Heart left ventricle (tissue), 16 donors: ENCODE results near the gene ANKRD11. TPM values are rescaled to one million over a fixed set of nuclear protein-coding genes. Genes with fewer than 3 reads are reported as not detected.

Source experiments
- ATAC-seq, 4 donors: fragments of 200-7000 bp; cut with Tn5 transposase; one replicate each; pipeline ENCODE4 v1.9.1; 2020 to 2022; ENCODE audit warnings: moderate library complexity in 4 of 4, mild to moderate bottlenecking in 3 of 4, moderate number of reproducible peaks in 1 of 4
- DNase-seq, 5 donors: peaks; one replicate each; pipeline ENCODE4 v3.0.0-alpha.2; 2020
- H3K27ac ChIP-seq, 12 donors: fragments of 200-600 bp; sonication (generic) in 4 of 12; one replicate each; pipeline versions ENCODE4 v1.5.0 to v1.8.0; 2016 to 2022; ENCODE audit warnings: mild to moderate bottlenecking in 2 of 12
- H3K27me3 ChIP-seq, 9 donors: fragments of 200-600 bp; sonication (generic) in 2 of 9; one replicate each; pipeline versions ENCODE4 v1.5.1 to v1.8.0; 2016 to 2022; ENCODE audit warnings: mild to moderate bottlenecking in 3 of 9
- H3K36me3 ChIP-seq, 9 donors: fragments of 200-600 bp; sonication (generic) in 2 of 9; one replicate each; pipeline versions ENCODE4 v1.5.0 to v1.8.0; 2018 to 2022; ENCODE audit warnings: mild to moderate bottlenecking in 2 of 9
- H3K4me1 ChIP-seq, 12 donors: fragments of 200-600 bp; sonication (generic) in 4 of 12; one replicate each; pipeline versions ENCODE4 v1.5.0 to v1.8.0; 2016 to 2022; ENCODE audit warnings: mild to moderate bottlenecking in 3 of 12
- H3K4me3 ChIP-seq, 12 donors: fragments of 200-600 bp; sonication (generic) in 4 of 12; one replicate each; pipeline versions ENCODE4 v1.5.0 to v1.8.0; 2017 to 2022; ENCODE audit warnings: mild to moderate bottlenecking in 9 of 12, moderate library complexity in 4 of 12
- H3K9me3 ChIP-seq, 12 donors: fragments of 200-600 bp; sonication (generic) in 4 of 12; one replicate each; pipeline versions ENCODE4 v1.5.0 to v1.8.0; 2016 to 2022; ENCODE audit warnings: mild to moderate bottlenecking in 1 of 12
- POLR2A ChIP-seq, 2 donors: fragments of 450-650 bp; IDR thresholded peaks; one replicate each; pipeline ENCODE4 v1.6.1; 2017; ENCODE audit warnings: antibody characterized with exemption in 2 of 2, mild to moderate bottlenecking in 2 of 2, moderate library complexity in 2 of 2
- WGBS, 4 donors: extraction: QIAGEN DNeasy Blood & Tissue Kit in 2 of 4; methylation state at CpG; one replicate each; pipeline versions ENCODE4 v1.1.5 to v1.1.7; 2013 to 2018; 5-methylcytosine and 5-hydroxymethylcytosine counted together
- intact Hi-C, 10 donors: fragments of 100-400 bp; cut with DNase I; formaldehyde crosslinking; loops; one replicate each; pipeline versions ENCODE4 v1.11.1 to v1.14.2; 2022
- polyA plus RNA-seq, 2 donors: library from polyadenylated mRNA; stranded (reverse); fragments of 200-250 nt; gene quantifications; one replicate each; pipeline ENCODE4 v1.2.3, GENCODE V29; 2013
- total RNA-seq, 9 donors: library from RNA; depleted of rRNA in 2 of 9; stranded (reverse); fragments of >200 nt in 2 of 9; fragmentation: NEBNext Ultra II Directional in 3 of 9; extraction: Animal tissue kit (Norgen Biotek cat#: 25700) in 3 of 9; gene quantifications; one replicate each; pipeline versions ENCODE4 v1.1.0 to v1.2.4, GENCODE V29; 2016 to 2023
- TF ChIP-seq, protein P1 (sequence below), 12 donors: fragments of 200-600 bp; sonication (generic) in 4 of 12; IDR thresholded peaks; one replicate each; pipeline versions ENCODE4 v1.5.0 to v1.8.0; 2018 to 2022; ENCODE audit warnings: antibody characterized with exemption in 12 of 12, mild to moderate bottlenecking in 5 of 12
- donor health status: ischemic (EF 13 %, LVEDD 7.1; RV severe dilation, severe dysfunction).
- donor health status: healthy with polysubstance abuse.
- donor health status: DM: no; HTN: yes; CAD: no.
- donor health status: DM: no; HTN: no; CAD: no.
- donor health status: ischemic (EF 25% LVEDD 6.9; RV normal size, moderate dysfunction).
- donor health status: ischemic (EF 25% LVEDD 5.7; RV mildly dilated, moderate dysfunction).
- donor health status: healthy.
- donor health status: DM: yes; HTN: yes; CAD: no.
- donor health status: ischemic (EF 35%, LVEDD 5.7; RV mildly dilated, moderate dysfunction).
- donor health status: nonischemic (EF 11% LVEDD 7.7; RV severe dilation, severe dysfunction).
- donor health status: DM: yes; HTN: yes; CAD: no.
- donor health status: PGD.
- donor health status: ischemic (EF 29% LVEDD 5.4; RV normal size, mild dysfunction).
- donor health status: nonischemic (EF 23%, LVEDD 6.1; RV moderate dilation, normal function).

The ANKRD11 gene
- total and polyA plus RNA-seq, 11 donors = 53.6 to 123 (median 67.7) TPM

GRCh38 chr16:89312194-89312593 lies 178.2 kb downstream of the ANKRD11 start:
- Histone ChIP-seq H3K9me3 (no peaks in the 10 kb centered on the region), H3K4me3 (no peak overlapping the region), H3K4me1 (peaks cover 3 to 59% (median 33%) of the 10 kb centered on the region in 12 donors), H3K27me3 (no peaks in the 10 kb centered on the region), H3K27ac (no peak overlapping the region), H3K36me3 (peaks cover 0 to 42% (median 18%) of the 10 kb centered on the region in 9 donors)
- no peak for ATAC-seq
- DNase-seq = no peak
- 75 to 92% (median 86%) methylated on average over 11 of the region's 11 CpGs for WGBS, 4 donors
- TF ChIP-seq, protein P1, sequence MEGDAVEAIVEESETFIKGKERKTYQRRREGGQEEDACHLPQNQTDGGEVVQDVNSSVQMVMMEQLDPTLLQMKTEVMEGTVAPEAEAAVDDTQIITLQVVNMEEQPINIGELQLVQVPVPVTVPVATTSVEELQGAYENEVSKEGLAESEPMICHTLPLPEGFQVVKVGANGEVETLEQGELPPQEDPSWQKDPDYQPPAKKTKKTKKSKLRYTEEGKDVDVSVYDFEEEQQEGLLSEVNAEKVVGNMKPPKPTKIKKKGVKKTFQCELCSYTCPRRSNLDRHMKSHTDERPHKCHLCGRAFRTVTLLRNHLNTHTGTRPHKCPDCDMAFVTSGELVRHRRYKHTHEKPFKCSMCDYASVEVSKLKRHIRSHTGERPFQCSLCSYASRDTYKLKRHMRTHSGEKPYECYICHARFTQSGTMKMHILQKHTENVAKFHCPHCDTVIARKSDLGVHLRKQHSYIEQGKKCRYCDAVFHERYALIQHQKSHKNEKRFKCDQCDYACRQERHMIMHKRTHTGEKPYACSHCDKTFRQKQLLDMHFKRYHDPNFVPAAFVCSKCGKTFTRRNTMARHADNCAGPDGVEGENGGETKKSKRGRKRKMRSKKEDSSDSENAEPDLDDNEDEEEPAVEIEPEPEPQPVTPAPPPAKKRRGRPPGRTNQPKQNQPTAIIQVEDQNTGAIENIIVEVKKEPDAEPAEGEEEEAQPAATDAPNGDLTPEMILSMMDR (IDR thresholded peaks at IDR 0.05) = no peak
- no peak for TF ChIP-seq POLR2A (IDR thresholded peaks at IDR 0.05)
- intact Hi-C loops = no loop called here

GRCh38 chr16:89311636-89312035 lies 178.7 kb downstream of the ANKRD11 start:
- intact Hi-C loops = no loop called here
- no peak for ATAC-seq

GRCh38 chr16:89309438-89310122 lies 180.8 kb downstream of the ANKRD11 start:
- TF ChIP-seq POLR2A (IDR thresholded peaks at IDR 0.05) = no peak
- TF ChIP-seq, protein P1 (IDR thresholded peaks at IDR 0.05) = no peak
- intact Hi-C loops = no loop called here
- Histone ChIP-seq H3K27me3 (no peaks in the 10 kb centered on the region), H3K4me3 (no peak overlapping the region), H3K27ac (no peak overlapping the region), H3K4me1 (peaks cover 0 to 35% (median 9%) of the 10 kb centered on the region in 12 donors), H3K36me3 (peaks cover 0 to 42% (median 23%) of the 10 kb centered on the region in 9 donors), H3K9me3 (no peaks in the 10 kb centered on the region)
- WGBS, 4 donors = 78 to 85% (median 81%) methylated on average over 16 of the region's 16 CpGs
- ATAC-seq (no peak), DNase-seq (no peak)

More at GRCh38 chr16:89311636-89312035, 178.7 kb downstream of the ANKRD11 start:
- Histone ChIP-seq H3K36me3 (peaks cover 0 to 42% (median 18%) of the 10 kb centered on the region in 9 donors), H3K4me3 (no peak overlapping the region), H3K27ac (no peak overlapping the region), H3K9me3 (no peaks in the 10 kb centered on the region), H3K27me3 (no peaks in the 10 kb centered on the region), H3K4me1 (peaks cover 3 to 55% (median 28%) of the 10 kb centered on the region in 12 donors)
- no peak for TF ChIP-seq POLR2A (IDR thresholded peaks at IDR 0.05)
- TF ChIP-seq, protein P1 (IDR thresholded peaks at IDR 0.05) = no peak
- 86 to 93% (median 91%) methylated on average over 6 of the region's 6 CpGs for WGBS, 4 donors
- DNase-seq = no peak

- Histone ChIP-seq H3K4me3 (no peak overlapping the region), H3K27ac (no peak overlapping the region), H3K9me3 (no peaks in the 10 kb centered on the region), H3K4me1 (peaks cover 0 to 29% (median 5%) of the 10 kb centered on the region in 12 donors), H3K27me3 (no peaks in the 10 kb centered on the region), H3K36me3 (peaks cover 0 to 50% (median 32%) of the 10 kb centered on the region in 9 donors)
- WGBS, 4 donors = 83 to 86% (median 85%) methylated on average over 30 of the region's 30 CpGs
- DNase-seq = peak in 3 of 5 donors; percentile 14 to 53 (median 19)
- ATAC-seq = peak in 1 of 4 donors; percentile 4
- intact Hi-C loops = no loop called here
- no peak for TF ChIP-seq POLR2A (IDR thresholded peaks at IDR 0.05)
- TF ChIP-seq, protein P1 (IDR thresholded peaks at IDR 0.05) = peak in 9 of 12 donors; percentile 28 to 48 (median 33)
Observed at GRCh38 chr16:89308391-89309333, 181.7 kb downstream of the ANKRD11 start.
